GM12878 (cell line): ENCODE data around the gene FBXO17.

Experiments
- CHD1 ChIP-seq: IDR thresholded peaks from 2 replicates; pipeline ENCODE4 v1.6.1; 2012; ENCODE audit warnings: low read depth, low read length, improper control_type of control experiment
- CTCF ChIP-seq, 3 experiments: IDR thresholded peaks in 2 of 3; conservative IDR thresholded peaks in 1 of 3; 2 replicates each; pipeline ENCODE4 v1.5.1; 2011; ENCODE audit warnings: low read depth in 3 of 3, low read length in 3 of 3, mild to moderate bottlenecking in 3 of 3, control low read depth in 2 of 3, moderate library complexity in 2 of 3, inconsistent platforms in 1 of 3, mixed read lengths in 1 of 3; ENCODE audit not compliant: control insufficient read depth in 2 of 3, insufficient read depth in 1 of 3; ENCODE audit errors: extremely low read depth in 1 of 3
- EZH2 ChIP-seq: IDR thresholded peaks from 2 replicates; pipeline ENCODE4 v1.6.1; 2012; ENCODE audit warnings: low read depth, mild to moderate bottlenecking, control low read depth, inconsistent platforms, low read length, borderline replicate concordance; ENCODE audit not compliant: control insufficient read depth
- MXI1 ChIP-seq: fragments of 150-350 bp; IDR thresholded peaks from 2 replicates; pipeline ENCODE4 v1.6.1; 2011; ENCODE audit warnings: low read depth, mild to moderate bottlenecking, inconsistent platforms, low read length, improper control_type of control experiment
- NFXL1 ChIP-seq: fragments of 450-650 bp; IDR thresholded peaks from 2 replicates; pipeline ENCODE4 v1.6.1; 2017; ENCODE audit warnings: antibody characterized with exemption, mild to moderate bottlenecking, borderline replicate concordance
- POLR2A ChIP-seq: IDR thresholded peaks from 2 replicates; pipeline ENCODE4 v1.6.1; 2011; ENCODE audit warnings: low read depth, mild to moderate bottlenecking, low read length
- SMC3 ChIP-seq: IDR thresholded peaks from 2 replicates; pipeline ENCODE4 v1.6.1; 2011; ENCODE audit warnings: low read length, improper control_type of control experiment, borderline replicate concordance
- TF ChIP-seq, protein P1 (sequence below): fragments of 450-650 bp; formaldehyde crosslinking; IDR thresholded peaks from 2 replicates; pipeline ENCODE4 v1.4.0; 2022; ENCODE audit warnings: mild to moderate bottlenecking, moderate library complexity
- TF ChIP-seq, protein P2 (sequence below): IDR thresholded peaks from 2 replicates; pipeline ENCODE4 v1.6.1; 2011; ENCODE audit warnings: low read depth, mild to moderate bottlenecking, low read length, moderate library complexity, borderline replicate concordance; ENCODE audit errors: extremely low read depth

DNA sequence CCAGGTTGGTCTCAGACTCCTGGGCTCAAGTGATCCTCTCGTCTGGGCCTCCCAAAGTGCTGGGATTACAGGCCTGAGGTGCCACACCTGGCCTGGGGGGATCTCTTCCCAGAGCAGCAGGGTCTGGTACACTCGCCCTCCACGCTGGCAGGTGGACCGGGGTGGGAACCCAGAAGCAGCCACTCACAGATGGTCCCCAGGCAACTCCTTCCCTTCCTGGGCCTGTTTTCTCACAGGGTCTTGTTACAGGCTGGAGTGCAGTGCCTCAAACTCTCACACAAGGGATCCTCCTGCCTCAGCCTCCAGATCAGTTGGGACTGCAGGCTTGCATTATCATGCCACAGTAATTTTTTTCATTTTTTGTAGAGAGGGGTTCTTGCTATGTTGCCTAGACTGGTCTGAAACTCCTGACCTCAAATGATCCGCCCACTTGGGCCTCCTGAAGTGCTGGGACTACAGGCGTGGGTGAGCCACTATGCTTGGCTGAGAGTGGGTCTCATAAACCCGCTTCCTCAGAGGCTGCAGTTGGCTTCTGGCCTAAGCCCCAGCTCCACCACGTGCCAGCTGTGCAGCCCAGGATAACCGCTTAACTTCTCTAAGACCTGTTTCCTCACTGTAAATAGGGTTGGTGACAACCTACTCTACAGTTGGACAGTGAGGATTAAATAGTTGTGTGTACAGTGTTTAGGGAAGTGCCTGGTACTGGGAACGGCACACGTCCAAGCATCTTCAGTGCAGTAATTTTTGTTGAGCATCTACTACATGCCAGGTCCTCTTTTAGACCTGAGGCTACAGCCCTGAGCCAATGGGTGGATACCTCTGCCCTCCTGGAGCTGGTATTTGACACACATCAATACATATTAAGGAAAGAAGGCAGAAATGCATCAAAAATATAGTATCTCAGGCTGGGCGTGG, 62.7 kb downstream of the FBXO17 start:
- TF ChIP-seq NFXL1 (no peak), CTCF (IDR thresholded peaks at IDR 0.05 in 2 of 3, conservative IDR thresholded peaks at IDR 0.05 in 1 of 3; ENCODE audit: control insufficient read depth in 2 of 3, extremely low read depth in 1 of 3, insufficient read depth in 1 of 3, low read depth in 3 of 3, low read length in 3 of 3) (no peak), EZH2 (no peak), POLR2A (no peak), SMC3 (no peak), CHD1 (no peak), MXI1 (no peak)
- TF ChIP-seq, protein P1, sequence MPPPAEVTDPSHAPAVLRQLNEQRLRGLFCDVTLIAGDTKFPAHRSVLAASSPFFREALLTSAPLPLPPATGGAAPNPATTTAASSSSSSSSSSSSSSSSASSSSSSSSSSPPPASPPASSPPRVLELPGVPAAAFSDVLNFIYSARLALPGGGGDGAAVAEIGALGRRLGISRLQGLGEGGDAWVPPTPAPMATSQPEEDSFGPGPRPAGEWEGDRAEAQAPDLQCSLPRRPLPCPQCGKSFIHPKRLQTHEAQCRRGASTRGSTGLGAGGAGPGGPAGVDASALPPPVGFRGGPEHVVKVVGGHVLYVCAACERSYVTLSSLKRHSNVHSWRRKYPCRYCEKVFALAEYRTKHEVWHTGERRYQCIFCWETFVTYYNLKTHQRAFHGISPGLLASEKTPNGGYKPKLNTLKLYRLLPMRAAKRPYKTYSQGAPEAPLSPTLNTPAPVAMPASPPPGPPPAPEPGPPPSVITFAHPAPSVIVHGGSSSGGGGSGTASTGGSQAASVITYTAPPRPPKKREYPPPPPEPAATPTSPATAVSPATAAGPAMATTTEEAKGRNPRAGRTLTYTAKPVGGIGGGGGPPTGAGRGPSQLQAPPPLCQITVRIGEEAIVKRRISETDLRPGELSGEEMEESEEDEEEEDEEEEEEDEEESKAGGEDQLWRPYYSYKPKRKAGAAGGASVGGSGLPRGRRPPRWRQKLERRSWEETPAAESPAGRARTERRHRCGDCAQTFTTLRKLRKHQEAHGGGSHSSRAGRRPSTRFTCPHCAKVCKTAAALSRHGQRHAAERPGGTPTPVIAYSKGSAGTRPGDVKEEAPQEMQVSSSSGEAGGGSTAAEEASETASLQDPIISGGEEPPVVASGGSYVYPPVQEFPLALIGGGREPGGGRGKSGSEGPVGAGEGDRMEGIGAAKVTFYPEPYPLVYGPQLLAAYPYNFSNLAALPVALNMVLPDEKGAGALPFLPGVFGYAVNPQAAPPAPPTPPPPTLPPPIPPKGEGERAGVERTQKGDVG (CRISPR knock-in tag), result no peak
- TF ChIP-seq, protein P2, sequence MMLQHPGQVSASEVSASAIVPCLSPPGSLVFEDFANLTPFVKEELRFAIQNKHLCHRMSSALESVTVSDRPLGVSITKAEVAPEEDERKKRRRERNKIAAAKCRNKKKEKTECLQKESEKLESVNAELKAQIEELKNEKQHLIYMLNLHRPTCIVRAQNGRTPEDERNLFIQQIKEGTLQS, result no peak
